HG02623 (cell line): ENCODE results near the gene SYTL1.
A peak's percentile ranks its signal among the peaks of the same experiment; 100 is the strongest.

ENCODE experiments used
- ATAC-seq: cut with Tn5 transposase; IDR thresholded peaks from one replicate; pipeline ENCODE4 v1.9.1; 2021; ENCODE audit warnings: moderate library complexity; ENCODE audit not compliant: unreplicated experiment

Gene SYTL1

DNA sequence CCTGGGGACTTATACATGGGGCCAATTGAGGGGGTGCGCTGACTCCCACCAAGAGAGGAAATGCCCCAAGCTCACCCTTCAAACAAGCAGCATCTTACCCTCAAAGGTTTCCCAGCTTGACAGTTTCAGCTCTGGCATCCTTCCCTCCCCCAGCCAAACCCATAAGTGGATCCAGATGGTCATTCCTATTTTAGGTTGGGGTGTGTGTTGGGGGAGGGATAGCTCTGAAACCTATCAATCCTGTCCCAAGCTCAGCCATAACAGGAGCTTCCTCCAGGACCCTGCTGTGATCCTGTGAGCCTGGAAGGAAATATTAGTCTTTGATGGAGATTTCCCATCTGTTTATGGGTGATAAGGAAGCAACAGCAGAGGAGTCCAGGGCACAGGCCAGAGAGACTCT, 23.2 kb upstream of the SYTL1 start:
- no peak for ATAC-seq

GRCh38 chr1:27321813-27322568, 19.8 kb upstream of the SYTL1 start, which contains the start of gene TMEM222:
Gene TMEM222, plus strand, starts transcription at chr1:27322163. Its CDS starts 35 bp downstream, at chr1:27322198.
- ATAC-seq: peak; percentile 91

DNA sequence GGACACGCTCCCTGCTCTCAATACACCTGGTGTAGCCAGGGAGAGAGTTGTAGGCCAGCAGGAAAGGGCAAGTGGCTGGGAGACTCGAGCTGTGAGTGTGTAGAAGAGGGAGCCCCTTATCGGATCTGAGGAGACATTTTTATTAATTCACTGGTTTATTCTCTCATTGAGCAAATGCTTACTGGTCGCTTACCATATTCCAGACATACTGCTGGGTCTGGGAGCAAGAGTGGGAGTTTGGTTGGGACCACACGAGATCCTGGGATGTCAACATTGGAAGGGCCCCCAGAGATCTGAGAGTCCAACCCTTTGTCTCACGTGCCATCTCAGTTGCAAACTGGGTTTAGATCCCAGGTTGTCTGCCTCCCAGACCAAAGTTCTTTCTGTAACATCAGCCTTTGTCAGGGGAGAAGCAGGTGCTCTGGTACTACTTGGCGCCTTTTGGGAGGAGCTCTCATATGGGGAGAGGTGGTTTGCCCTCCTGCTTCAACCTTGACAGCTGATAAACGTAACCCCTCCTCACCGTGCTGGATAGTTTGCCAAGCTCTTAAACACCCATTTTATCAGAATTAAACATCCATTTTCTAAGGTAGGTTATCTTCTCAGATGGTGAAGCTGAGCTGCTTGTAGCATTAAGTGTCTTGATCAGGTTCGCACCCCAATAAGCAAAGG, 19.1 kb upstream of the SYTL1 start:
- ATAC-seq: no peak

DNA sequence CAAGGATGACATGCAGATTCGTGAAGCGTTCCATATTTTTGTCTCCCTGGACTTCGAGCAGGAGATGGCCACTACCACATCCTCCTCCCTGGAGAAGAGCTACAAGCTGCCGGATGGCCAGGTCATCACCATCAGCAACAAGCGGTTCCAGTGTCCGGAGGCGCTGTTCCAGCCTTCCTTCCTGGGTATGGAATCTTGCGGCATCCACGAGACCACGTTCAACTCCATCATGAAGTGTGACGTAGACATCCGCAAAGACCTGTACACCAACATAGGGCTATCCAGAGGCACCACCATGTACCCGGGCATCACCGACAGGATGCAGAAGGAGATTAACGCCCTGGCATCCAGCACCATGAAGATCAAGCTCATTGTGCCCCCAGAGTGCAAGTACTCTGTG, 16.5 kb upstream of the SYTL1 start:
- ATAC-seq: no peak

GRCh38 chr1:27327964-27328363, 13.9 kb upstream of the SYTL1 start:
- ATAC-seq: no peak

DNA sequence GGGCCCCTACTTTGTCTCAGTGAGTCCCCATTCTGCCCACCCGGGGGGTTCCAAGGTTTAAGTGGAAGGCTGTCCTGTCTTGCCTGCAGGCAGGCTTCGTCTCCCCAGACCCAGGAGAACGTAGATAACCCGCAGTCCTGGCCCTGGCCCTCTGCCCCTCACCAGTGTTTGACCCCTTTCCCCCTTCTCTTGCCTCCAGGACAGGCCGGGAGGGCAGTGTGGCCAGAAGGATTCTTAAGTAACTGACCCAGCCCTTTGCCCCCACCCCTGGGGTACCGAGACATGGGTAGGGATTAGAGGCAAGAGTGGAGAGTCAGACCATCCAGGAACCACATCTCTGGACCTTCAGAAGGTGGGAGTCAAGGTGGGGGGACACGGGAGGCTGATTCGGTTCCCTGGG, 11.0 kb upstream of the SYTL1 start:
- no peak for ATAC-seq

DNA sequence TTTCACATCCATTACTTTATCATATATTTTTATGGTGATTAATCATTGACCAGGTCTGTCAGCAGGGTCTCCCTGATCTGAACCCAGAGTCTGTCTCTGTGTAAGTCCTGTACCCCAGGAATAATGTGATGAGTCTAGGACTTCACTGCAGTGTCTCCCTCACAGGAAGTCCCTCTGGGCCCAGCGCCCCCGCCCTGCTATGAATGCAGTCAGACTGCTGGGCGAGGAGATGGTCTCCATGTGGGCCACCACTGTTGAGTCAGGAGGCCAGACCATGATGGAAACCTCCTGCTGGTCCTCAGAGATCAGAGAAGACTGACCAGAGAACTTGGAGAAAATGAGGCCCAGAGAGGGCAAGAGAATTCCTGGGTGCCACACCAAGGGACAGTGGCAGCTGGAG, 10.4 kb upstream of the SYTL1 start:
- ATAC-seq: no peak

- no peak for ATAC-seq
Observed at GRCh38 chr1:27331922-27332321, 9.9 kb upstream of the SYTL1 start.

DNA sequence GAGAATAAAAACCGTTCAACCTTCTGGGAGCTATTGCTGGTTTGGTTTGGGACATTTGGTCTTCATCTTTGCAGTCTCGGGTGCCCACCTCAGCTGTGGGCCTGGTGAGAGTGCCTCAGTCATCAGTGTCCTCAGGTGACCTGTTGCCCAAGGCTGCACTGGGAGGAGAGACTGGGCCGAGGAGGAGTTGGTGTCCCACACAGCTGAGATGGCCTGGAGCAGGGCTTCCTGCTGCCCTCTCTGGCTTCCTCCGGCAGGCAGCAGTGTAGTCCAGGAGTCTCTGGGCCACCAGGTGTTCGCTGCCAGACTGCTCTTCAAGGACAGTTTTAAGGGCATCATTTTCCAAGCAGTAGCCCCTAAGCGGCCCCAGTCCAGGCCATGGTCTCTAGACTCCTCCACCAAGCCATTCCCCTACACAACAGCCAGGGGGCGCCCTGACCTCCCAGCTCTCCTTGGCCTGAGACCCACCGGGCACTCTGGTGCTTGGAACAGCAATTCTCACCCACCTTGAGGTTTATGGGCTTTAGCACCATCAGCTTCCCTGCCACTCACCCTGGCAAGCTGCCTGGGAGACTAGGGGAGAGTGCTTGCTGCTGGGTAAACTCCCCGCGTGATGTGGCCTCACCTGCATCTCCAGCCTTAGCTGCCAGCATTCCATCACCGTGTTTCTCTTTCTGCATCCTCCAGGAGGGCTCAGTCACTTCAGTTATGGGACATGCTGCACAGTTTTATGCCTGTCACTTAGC, 9.1 kb upstream of the SYTL1 start:
- ATAC-seq: no peak

DNA sequence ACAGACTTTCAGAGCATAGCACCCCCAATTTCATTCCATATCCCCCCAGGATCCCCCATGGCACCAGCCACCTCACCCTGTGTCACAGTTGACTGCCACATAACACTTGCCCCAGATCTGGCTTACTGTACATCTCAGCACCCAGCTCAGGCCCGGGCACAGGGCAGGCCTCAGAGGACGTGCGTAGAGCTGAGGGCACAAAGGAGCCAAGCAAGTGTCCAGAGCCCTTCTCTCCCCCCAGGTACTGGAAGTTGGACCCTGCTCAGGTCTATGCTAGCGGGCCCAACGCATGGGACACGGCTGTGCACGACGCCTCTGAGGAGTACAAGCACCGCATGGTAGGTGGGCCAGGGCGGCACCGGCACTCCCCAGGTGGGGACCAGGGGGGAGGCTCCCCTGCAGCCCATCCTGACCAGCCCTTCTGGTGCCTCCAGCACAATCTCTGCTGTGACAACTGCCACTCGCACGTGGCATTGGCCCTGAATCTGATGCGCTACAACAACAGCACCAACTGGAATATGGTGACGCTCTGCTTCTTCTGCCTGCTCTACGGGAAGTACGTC, 8.0 kb upstream of the SYTL1 start:
- no peak for ATAC-seq

GRCh38 chr1:27335506-27336422, 6.1 kb upstream of the SYTL1 start:
- no peak for ATAC-seq

DNA sequence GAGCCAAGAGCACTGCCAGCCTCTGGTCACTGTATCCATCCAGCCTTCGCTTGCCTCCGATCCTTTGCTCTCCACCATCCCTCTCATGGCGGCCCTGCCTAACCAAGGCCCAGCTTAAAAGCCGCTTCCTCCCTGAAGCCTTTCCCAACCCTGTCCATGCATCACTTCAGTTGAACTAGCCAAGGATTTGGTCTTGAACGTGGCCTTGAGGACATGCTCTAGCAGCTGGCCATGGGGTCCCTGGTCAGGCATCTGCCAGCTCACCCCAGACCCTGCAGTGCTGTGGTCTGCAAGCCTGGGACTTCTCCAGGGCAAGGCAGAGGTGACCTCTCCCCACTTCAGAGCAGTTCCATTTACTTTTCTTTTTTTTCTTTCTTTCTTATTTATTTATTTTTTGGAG, 5.1 kb upstream of the SYTL1 start:
- ATAC-seq: no peak

DNA sequence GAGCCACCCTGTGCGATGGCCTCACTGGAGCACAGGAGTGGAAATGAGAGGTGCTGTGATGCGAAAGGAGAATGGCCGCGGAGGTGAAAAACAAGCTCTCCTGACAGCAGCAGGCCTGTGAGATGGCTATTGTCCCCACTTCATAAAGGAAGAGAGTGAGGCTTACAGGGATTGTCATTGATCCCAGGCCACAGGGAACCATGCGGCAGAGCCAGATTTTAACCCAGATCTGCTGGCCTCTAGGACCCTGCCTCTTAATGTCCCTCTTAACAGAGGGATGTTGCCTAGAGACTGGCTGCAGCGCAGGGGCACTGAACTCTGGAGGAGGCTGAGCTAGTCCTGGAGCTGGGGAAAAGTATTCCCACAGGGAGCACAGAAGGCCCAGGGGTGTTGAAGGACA, 3.1 kb upstream of the SYTL1 start:
- no peak for ATAC-seq

DNA sequence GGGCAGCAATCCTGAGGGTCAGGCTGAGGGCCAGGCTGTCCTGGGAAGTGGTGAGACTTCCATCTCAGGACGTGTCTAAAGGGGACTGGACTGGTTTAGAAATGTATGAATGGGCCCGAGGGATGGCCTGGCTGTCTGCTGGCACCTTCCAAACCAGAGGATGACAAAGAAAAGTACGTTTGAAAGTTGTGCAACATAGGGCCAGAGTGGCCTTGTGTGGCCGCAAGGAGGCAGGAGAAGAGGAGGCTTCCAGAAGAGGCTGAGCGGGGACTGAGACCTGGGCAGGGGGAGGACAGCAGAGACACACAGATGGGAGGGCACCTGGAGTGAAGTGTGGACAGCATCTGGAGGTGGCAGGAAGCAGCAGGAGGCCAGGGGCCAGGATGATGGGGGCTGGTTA, 2.6 kb upstream of the SYTL1 start:
- no peak for ATAC-seq

DNA sequence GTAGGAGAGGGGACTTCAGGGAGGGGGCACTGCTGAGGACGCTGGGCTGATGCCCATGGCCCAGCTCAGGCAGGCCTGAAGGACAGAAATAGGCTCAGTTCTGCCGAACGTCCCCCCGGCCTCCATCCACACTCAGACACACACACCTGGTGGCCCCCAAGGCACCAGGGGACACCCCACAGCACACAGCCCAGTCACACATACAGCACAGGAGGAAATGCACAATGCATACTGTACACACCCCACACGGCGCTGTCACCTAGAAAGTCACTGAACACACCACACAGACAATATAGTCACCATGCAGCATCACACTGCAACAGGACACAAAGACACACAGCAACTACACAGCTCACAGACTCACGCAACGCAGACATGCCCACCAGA, 562 bp downstream of the SYTL1 start:
- no peak for ATAC-seq

GRCh38 chr1:27342778-27343638, 1.2 kb downstream of the SYTL1 start:
- ATAC-seq: no peak

GRCh38 chr1:27343639-27344025, 1.8 kb downstream of the SYTL1 start:
- no peak for ATAC-seq

DNA sequence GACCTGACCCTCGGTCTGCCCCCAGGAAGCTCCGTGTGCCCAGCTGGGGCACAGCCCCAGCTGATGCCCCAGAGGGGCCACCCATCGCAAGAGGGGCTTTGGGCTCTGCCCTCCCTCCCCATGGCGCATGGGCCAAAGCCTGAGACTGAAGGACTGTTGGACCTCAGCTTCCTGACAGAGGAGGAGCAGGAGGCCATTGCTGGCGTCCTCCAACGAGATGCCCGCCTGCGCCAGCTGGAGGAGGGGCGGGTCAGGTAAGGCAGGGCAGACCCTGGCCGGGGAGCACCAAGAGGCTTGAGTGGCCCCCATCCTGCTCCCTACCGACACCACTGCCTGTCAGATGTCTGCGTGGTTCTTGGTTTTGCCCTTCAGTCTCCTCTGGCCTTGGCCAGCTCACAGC, 3.5 kb downstream of the SYTL1 start:
- ATAC-seq: no peak

DNA sequence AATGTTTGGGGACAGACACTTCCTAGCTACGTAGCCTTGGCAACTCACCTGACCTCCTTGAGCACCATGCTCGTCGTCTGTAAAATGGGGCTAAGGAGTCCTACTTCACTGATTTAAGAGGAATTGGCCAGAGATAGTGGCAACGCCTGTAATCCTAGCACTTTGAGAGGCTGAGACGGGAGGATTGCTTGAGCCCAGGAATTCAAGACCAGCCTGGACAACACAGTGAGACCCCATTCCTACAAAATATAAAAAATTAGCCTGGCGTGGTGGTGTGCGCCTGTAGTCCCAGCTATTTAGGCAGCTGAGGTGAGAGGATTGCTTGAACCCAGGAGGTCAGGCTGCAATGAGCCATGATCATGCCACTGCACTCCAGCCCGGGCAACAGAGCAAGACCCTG, 4.5 kb downstream of the SYTL1 start:
- no peak for ATAC-seq
